Muscle layer of colon (tissue), 2 donors: ENCODE measurements around the gene TRIP11.

Experiments used
- H3K27ac ChIP-seq: one replicate; pipeline ENCODE4 v1.7.0; 2013; ENCODE audit warnings: low read depth, mild to moderate bottlenecking, low read length, moderate library complexity
- H3K27me3 ChIP-seq, 2 donors: one replicate each; pipeline ENCODE4 v1.7.0; 2013; ENCODE audit warnings: low read length in 2 of 2, mild to moderate bottlenecking in 2 of 2; ENCODE audit not compliant: insufficient read depth in 2 of 2, control insufficient read depth in 1 of 2
- H3K36me3 ChIP-seq: one replicate; pipeline ENCODE4 v1.7.0; 2013; ENCODE audit warnings: mild to moderate bottlenecking, low read length; ENCODE audit not compliant: insufficient read depth
- H3K4me1 ChIP-seq: one replicate; pipeline ENCODE4 v1.7.0; 2013; ENCODE audit warnings: mild to moderate bottlenecking, low read length; ENCODE audit not compliant: insufficient read depth
- H3K4me3 ChIP-seq, 2 donors: one replicate each; pipeline ENCODE4 v1.7.0; 2013; ENCODE audit warnings: low read length in 2 of 2, low read depth in 1 of 2, mild to moderate bottlenecking in 1 of 2, moderate library complexity in 1 of 2
- H3K9ac ChIP-seq: one replicate; pipeline ENCODE4 v1.7.0; 2013; ENCODE audit warnings: low read length
- H3K9me3 ChIP-seq: one replicate; pipeline ENCODE4 v1.7.0; 2013; ENCODE audit warnings: mild to moderate bottlenecking, low read length
- donor health status: abdominal sarcoma.
- donor health status: Adenocarcinoma of cecum.

The TRIP11 gene

GRCh38 chr14:91975763-91976162 is 64.1 kb downstream of the TRIP11 start:
- H3K9ac ChIP-seq: no peak overlapping the region
- H3K4me1 ChIP-seq: no peaks in the 10 kb centered on the region
- H3K4me3 ChIP-seq: no peak overlapping the region
- no peak overlapping the region for H3K27ac ChIP-seq
- H3K27me3 ChIP-seq: no peaks in the 10 kb centered on the region
- peaks cover 10% of the 10 kb centered on the region for H3K36me3 ChIP-seq
- no peaks in the 10 kb centered on the region for H3K9me3 ChIP-seq

GRCh38 chr14:91971188-91971778 is 68.6 kb downstream of the TRIP11 start:
- Histone ChIP-seq H3K27ac (no peak overlapping the region), H3K9me3 (no peaks in the 10 kb centered on the region), H3K9ac (no peak overlapping the region), H3K4me3 (no peak overlapping the region), H3K27me3 (no peaks in the 10 kb centered on the region), H3K4me1 (no peaks in the 10 kb centered on the region), H3K36me3 (peaks cover 20% of the 10 kb centered on the region)

- peaks cover 10% of the 10 kb centered on the region for H3K36me3 ChIP-seq
These were observed 71.6 kb downstream of the TRIP11 start for GRCh38 chr14:91968280-91968679.

GRCh38 chr14:91964724-91965123 is 75.1 kb downstream of the TRIP11 start:
- Histone ChIP-seq H3K9ac (no peak overlapping the region), H3K27ac (no peak overlapping the region), H3K9me3 (no peaks in the 10 kb centered on the region), H3K4me3 (no peak overlapping the region), H3K36me3 (peaks cover 10% of the 10 kb centered on the region), H3K27me3 (no peaks in the 10 kb centered on the region), H3K4me1 (no peaks in the 10 kb centered on the region)

More at GRCh38 chr14:91968280-91968679, 71.6 kb downstream of the TRIP11 start:
- Histone ChIP-seq H3K9ac (no peak overlapping the region), H3K4me1 (no peaks in the 10 kb centered on the region), H3K9me3 (no peaks in the 10 kb centered on the region), H3K27ac (no peak overlapping the region), H3K27me3 (no peaks in the 10 kb centered on the region), H3K4me3 (no peak overlapping the region)

GRCh38 chr14:91964011-91964410 is 75.8 kb downstream of the TRIP11 start:
- Histone ChIP-seq H3K27ac (no peak overlapping the region), H3K9me3 (no peaks in the 10 kb centered on the region), H3K9ac (no peak overlapping the region), H3K4me1 (no peaks in the 10 kb centered on the region), H3K36me3 (peaks cover 9% of the 10 kb centered on the region), H3K27me3 (no peaks in the 10 kb centered on the region), H3K4me3 (no peak overlapping the region)

- no peaks in the 10 kb centered on the region for H3K4me1 ChIP-seq
- no peaks in the 10 kb centered on the region for H3K9me3 ChIP-seq
- peaks cover 3% of the 10 kb centered on the region for H3K36me3 ChIP-seq
- H3K9ac ChIP-seq: no peak overlapping the region
- no peak overlapping the region for H3K4me3 ChIP-seq
- H3K27me3 ChIP-seq: no peaks in the 10 kb centered on the region
- H3K27ac ChIP-seq: no peak overlapping the region
These were observed 76.4 kb downstream of the TRIP11 start for GRCh38 chr14:91963465-91963864.

- no peak overlapping the region for H3K9ac ChIP-seq
- no peaks in the 10 kb centered on the region for H3K4me1 ChIP-seq
- no peaks in the 10 kb centered on the region for H3K9me3 ChIP-seq
- H3K27ac ChIP-seq: no peak overlapping the region
- no peak overlapping the region for H3K4me3 ChIP-seq
- no peaks in the 10 kb centered on the region for H3K27me3 ChIP-seq
- H3K36me3 ChIP-seq: no peaks in the 10 kb centered on the region
These were observed 78.3 kb downstream of the TRIP11 start for GRCh38 chr14:91961297-91962220.

GRCh38 chr14:91957876-91958313 is 82.0 kb downstream of the TRIP11 start:
- H3K27me3 ChIP-seq: no peaks in the 10 kb centered on the region
- H3K9me3 ChIP-seq: no peaks in the 10 kb centered on the region
- H3K4me1 ChIP-seq: no peaks in the 10 kb centered on the region
- no peak overlapping the region for H3K9ac ChIP-seq
- no peak overlapping the region for H3K4me3 ChIP-seq
- H3K27ac ChIP-seq: no peak overlapping the region
- H3K36me3 ChIP-seq: no peaks in the 10 kb centered on the region

GRCh38 chr14:91956616-91957015 is 83.2 kb downstream of the TRIP11 start:
- Histone ChIP-seq H3K27ac (no peak overlapping the region), H3K9ac (no peak overlapping the region), H3K9me3 (no peaks in the 10 kb centered on the region), H3K36me3 (no peaks in the 10 kb centered on the region), H3K4me3 (no peak overlapping the region), H3K27me3 (no peaks in the 10 kb centered on the region), H3K4me1 (no peaks in the 10 kb centered on the region)

- H3K9ac ChIP-seq: no peak overlapping the region
These were observed 84.7 kb downstream of the TRIP11 start for GRCh38 chr14:91955168-91955567.

GRCh38 chr14:91953170-91953985 is 86.5 kb downstream of the TRIP11 start:
- Histone ChIP-seq H3K4me1 (peaks cover under 1% of the 10 kb centered on the region), H3K27ac (no peak overlapping the region), H3K4me3 (no peak overlapping the region), H3K36me3 (no peaks in the 10 kb centered on the region), H3K9me3 (no peaks in the 10 kb centered on the region), H3K27me3 (no peaks in the 10 kb centered on the region), H3K9ac (no peak overlapping the region)

More at GRCh38 chr14:91955168-91955567, 84.7 kb downstream of the TRIP11 start:
- H3K36me3 ChIP-seq: no peaks in the 10 kb centered on the region
- H3K27ac ChIP-seq: no peak overlapping the region
- H3K4me3 ChIP-seq: no peak overlapping the region
- H3K4me1 ChIP-seq: no peaks in the 10 kb centered on the region
- H3K9me3 ChIP-seq: no peaks in the 10 kb centered on the region
- H3K27me3 ChIP-seq: no peaks in the 10 kb centered on the region
